GM19324 (cell line): ENCODE measurements around the gene SEPTIN7.

Source experiments
- ATAC-seq: cut with Tn5 transposase; IDR thresholded peaks from one replicate; pipeline ENCODE4 v1.9.1; 2021; ENCODE audit warnings: mild to moderate bottlenecking, moderate library complexity; ENCODE audit not compliant: unreplicated experiment, low FRiP score

SEPTIN7 gene

DNA sequence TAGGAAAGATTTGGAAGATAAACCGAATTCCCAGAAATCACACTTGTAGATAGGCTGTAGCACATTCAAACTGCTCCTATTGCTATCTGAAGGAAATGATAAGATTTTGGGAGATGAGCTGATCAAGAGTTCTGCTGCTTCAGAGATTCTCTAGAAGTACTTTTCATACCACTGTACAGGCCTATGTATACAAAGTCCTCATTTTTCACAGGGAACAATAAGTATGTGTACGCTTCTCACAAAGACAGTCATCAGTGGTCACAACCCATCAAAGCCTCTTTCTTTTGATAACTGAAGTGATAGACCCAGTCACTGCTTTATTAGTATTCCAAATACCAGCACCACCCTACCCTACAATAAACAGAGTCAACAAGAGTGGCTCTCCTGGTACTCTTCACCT is 15.6 kb upstream of the SEPTIN7 start:
- no peak for ATAC-seq

DNA sequence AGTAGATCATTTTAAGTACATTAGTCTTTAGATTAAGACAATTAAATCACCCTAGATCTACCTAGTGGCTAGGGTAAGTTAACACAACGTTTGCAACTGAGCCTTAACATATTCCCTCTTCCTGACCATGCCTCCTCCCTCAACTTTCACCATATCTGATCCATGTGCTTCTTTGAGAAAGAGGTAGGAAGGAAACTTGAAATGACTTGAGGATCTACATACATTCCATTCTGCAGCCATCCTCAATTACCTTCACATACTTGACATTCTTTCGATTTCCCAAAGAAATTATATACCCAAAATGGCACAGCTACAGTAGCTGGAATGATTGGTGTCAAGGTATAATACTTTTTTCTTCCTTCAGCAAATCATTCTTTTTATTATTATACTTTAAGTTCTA is 12.9 kb upstream of the SEPTIN7 start:
- ATAC-seq: no peak

DNA sequence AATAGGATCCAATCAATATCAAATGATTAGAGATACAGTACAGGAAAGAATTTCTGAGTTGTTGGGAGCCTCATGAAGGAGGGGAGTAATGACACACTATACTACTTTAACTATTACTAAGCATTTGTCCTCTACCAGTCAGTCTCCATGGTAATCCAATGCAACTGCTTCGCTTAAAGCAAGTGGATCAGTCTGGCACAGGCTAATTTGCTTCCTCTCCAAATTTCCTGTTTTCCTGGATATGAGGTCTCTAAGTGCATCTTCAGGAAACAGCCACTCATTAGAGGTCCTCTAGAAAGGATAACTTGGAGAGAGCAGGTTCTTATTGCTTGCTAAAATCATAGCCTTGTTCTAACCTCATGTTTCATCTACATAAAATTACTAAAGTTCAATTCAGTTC is 8.4 kb upstream of the SEPTIN7 start:
- ATAC-seq: no peak

DNA sequence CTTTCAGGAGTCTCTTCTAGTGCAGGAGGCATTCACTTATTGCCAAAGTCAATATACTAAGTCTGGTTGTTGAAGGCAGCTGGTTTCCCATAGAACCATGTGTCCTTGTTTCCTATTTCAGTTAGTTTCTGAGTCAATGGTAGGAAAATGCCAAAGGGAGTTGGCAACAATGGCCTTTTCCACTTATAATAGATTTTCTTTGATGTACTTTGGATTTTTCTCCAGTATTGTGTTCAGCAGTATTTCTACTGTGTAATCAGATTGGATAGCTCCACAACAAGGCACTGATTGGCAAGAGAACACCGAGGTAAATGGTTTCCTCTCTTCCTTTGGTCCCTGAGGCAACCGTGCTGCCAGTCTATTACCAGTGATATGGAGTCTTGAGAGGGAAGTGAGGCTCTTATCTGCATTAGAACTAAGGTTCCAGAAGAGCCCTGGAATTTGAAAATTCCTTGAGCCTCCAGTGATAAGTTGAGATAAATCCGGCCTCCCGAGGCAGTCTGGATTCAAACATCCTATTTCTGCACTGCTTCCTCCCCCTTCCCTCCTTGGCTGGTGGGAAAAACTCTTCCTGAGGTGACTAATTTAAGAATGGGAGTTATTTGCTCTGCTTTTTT is 7.9 kb upstream of the SEPTIN7 start:
- ATAC-seq: no peak

DNA sequence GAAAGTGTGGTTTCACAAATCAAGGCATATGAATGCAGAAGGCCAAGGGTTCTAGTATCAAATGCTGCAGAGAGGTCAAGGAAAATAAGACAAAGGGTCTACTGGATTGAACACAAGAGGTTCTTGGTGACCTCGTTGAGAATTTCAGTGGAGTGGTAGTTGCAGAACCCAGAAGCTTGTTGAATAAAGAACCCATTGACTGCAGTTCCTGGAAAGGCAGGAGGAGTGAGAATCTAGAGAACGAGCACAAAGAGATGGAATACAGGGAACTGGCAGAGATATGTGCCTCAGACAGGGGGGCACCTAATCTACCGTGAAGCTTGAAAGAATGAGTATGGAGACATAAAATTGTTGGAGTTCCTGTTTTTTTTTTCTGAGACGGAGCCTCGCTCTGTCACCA is 3.5 kb upstream of the SEPTIN7 start:
- no peak for ATAC-seq

DNA sequence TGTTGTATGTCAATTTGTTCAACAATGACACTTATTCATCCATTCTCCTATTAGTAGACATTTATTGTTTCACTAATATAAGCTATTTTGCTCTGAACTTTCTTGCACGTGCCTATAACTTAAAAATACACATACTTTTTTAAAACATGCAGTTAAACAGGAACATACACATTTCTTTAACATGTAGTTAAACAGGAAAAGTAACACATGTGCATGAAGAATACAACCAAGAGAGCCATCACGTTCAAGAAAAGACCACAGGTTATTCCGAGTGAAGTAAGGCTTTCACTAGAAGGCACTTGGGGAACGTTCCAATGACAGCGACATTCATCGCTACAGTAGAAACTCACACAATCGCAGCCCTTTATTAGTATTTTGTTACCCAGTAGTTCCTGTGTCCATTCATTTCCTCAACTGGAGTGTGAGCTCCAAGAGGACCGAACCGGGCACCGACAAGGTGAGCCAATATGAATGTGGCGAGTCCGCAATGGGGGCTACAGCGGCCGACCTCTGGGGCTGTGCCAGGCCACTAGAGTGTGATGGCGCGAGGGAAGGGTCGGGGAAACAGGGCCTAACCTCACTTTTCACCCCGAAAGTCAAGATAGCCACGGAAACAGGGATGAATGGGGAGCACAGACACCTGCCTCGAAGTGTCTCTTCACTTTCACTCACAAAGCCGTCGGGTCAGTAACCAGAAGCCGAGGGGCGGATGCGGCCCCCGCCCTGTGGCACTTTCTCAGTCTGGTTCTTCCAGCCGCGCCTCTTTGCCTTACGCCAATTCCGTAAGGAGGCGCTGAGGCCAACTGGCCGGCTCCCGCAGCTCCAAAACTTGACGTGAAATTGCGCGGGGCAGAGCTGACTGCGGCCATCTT is 775 bp upstream of the SEPTIN7 start:
- ATAC-seq: peak; percentile 53

DNA sequence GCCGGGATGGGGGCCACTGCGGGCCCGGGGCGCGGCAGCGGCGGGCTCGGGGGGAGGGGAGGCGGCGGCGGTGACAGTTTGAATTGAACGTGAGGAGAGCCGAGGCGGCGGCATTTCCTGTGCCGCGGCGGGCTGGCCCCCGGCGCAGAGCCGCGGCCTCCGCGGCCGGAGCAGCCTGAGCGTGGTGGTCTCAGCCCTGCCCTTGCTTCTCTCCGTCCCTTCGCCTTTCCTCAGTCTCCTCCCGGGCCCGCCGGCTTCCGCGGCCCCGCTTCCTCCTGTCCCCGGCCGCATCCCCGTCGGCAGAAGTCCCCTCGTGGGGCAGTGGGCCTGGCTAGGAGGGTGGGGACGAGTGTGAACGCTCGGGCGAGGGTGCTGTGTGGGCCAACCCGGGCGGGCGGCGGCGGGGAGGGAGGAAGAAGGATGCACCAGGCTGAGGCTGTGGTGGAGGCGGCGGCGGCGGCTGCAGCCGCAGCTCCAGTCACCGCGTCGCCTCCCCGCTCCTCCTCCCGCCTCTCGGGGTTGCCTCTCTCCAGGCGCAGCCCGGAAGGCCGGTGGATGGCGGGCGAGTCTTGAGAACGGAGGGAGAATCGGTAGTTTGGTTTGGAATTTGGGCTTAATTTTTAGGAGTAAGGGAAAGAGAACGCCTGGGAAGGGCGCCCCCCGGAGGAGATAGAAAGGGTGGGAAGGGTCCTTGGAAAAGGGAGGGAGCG is 690 bp downstream of the SEPTIN7 start:
- peak; percentile 38 for ATAC-seq

DNA sequence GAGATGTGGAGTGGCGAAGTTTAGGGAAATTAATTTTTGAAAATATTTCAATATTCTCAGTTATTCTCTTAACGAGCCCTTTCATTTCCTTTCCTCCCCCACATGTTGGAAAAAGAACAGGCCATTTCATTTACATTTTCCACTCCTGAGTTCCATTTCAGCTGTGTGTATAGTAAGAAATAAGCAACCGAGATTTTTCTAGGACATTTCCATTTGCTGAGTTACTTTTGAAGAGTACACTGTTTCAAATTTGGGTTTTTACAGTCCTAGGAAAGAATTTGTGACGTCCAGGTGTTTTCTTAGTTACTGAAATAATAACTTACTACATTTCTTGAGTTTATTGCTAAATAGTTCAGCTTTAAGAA is 1.2 kb downstream of the SEPTIN7 start:
- ATAC-seq: no peak

DNA sequence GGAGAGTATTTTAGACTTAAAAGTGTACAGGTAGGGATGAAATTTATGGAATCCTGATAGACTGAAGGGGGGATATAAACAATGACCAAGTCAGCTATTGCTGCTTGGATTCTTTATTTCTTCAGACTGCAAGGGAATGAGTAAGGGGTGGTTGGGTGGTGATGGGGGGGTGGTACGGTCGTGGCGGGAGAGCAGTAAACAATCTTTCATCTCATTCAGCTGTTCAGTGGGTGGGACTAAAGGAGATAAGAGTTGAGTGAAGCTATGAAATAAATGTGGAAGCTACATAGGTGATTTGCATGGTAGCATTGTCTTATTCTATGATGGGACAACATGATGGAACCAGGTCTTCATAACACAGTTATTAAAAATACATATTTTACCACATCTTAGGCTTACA is 1.8 kb downstream of the SEPTIN7 start:
- no peak for ATAC-seq

DNA sequence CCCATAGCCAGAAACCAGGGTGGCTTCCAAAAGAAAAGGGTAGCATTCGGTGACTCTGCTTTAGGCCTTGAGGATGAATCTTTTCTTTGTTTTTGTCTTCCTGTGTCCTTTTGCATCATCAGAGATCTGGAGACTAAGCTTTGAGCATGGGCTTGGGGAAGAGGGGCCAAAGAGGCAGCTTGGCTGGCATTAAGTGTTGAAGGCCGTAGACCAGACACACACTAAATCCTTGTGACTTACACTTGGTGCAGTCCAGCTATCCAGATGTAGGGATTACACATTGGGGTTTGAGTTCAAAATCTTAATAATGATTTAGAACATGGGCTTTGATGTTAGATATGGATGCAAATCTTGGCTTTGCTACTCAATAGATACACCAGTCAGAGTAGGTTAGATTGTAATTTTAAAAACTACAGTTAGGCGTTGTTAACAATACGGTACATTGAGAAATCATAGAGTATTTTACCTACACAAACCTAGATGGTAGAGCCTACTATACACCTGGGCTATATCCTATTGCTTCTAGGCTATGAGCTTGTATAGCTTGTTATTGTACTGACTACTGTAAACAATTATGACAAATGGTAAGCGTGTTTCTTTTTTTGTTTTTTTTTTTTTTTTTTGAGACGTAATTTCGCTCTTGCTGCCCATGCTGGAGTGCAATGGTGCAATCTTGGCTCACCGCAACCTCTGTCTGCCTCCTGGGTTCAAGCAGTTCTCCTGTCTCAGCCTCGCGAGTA is 3.5 kb downstream of the SEPTIN7 start:
- no peak for ATAC-seq

DNA sequence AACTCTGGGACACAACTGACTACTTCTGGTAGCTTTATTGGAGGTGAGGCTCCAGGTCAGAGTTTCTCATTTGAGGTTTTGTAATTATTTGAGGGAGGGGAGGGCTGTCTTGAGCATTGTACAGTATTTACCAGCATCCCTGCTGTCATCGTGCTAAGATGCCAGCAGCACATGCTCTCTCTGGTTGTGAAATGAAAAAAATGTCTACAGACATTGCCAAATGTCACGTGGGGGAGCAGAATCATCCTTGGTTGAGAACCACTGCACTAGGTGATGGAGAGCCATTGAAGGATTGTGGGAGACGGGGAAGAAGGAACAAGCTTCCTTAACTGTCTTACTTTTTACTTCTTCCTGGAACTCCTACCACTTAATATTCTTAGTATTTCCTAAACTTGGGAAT is 5.0 kb downstream of the SEPTIN7 start:
- no peak for ATAC-seq

DNA sequence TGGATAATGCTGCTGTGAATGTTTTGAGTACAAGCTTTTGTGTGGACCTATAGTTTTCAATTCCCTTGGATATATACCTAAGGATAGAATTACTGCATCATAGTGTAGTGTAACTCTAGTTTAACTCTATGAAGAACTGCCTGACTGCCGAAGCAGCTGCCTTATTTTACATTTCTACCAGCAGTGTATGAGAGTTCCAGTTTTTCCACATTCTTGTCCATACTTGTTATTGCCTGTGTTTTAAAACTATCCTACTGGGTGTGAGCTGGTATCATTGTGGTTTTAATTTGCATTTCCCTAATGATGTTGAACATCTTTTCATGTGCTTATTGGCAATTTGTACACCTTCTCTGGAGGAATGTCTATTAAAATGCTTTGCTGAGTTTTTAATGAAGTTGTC is 15.7 kb downstream of the SEPTIN7 start:
- ATAC-seq: no peak

DNA sequence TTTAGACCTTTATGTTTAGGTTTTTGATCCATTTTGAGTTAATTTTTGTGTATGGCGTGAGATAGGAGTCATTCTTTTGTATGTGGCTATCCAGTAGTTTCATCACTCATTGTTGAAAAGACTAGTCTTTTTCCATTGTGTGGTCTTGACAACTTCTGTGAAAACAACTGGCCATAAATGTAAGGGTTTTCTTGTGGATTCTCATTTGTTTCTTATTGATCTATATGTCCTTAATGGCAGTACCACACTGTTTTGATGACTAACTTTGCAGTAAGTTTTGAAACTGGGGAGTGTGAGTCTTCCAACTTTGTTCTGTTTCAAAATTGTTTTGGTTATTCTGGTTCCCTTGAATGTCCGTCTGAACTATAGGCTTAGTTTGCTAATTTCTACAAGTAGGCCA is 16.3 kb downstream of the SEPTIN7 start:
- ATAC-seq: no peak

DNA sequence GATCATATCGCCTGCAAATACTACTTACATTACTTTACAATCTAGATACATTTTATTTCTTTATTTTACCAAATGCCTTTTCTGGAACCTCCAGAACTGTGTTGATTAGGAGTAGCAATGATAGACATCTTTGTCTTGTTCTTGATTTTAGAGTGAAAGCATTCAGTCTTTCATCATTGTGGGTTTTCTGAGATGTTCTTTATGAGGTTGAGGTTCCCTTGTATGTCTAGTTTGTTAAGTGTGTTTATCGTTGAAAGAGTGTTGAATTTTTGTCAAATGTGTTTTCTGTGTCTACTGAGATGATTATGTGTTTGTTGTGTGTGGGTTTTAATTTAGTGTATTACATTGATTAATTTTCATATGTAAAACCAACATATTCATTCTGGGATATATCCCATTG is 17.1 kb downstream of the SEPTIN7 start:
- no peak for ATAC-seq

DNA sequence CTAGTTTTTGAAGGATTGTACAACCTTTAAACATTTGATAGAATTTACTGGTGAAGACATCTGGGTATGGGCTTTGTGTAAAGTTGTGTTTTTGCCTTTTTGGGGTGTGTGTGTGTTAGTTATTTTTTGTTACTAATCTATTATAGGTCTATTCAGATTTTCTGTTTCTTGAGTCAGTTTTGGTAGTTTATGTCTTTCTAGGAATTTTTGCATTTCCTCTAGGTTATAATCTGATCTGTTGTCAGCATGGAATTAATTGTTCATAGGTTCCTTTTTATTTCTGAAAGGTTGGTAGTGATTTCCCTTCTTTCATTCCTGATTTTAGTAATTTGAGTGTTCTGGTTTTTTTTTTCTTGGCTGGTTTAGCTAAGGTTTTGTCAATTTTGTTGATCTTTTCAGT is 17.7 kb downstream of the SEPTIN7 start:
- no peak for ATAC-seq

DNA sequence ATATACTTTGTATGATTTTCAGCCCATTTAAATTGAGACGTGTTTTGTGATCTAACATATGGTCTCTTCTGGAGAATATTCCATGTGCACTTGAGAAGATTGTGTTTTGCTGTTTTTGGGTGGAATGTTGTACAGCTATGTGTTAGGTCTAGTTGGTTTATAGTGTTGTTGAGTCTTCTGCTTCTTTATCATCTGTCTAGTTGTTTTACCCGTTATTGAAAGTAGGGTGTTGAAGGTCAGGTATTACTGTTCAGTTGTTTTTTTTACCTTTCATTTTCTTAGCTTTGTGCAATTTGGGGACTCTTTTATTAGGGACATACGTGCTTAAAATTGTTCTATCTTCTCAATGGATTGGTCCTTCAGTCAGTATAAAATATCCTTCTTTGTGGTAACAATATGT is 18.5 kb downstream of the SEPTIN7 start:
- ATAC-seq: no peak

DNA sequence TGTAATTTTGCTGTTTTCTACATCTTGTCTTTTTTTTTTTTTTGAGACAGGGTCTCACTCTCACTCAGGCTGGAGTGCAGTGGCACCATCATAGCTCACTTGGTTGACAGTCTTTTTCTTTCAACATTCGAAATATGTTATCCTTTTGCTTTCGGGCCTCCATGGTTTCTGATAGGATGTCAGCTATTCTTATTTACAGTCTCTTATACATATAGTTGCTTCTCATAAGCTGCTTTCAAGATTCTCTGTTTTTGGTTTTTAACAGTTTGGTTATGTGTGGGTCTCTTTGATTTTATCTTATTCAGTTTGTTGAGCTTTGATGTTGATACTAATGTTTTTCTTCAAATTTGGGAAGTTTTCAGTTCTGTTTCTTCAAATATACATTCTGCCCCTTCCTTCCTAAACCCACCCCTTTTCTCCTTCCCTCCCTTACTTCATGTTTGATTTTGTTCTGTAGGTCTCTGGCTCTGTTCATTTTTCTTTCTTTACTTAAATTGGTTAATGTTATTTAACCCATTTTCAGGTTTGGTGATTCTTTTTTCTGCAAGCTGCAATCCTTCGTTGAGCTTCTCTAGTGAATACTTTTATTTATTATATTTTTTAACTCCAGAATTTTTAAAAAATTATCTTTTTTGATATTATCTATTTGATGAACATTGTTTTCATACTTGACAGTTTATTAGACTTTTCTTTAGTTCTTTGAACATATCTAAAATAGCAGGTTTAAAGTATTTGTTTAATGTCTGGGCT is 19.3 kb downstream of the SEPTIN7 start:
- no peak for ATAC-seq

DNA sequence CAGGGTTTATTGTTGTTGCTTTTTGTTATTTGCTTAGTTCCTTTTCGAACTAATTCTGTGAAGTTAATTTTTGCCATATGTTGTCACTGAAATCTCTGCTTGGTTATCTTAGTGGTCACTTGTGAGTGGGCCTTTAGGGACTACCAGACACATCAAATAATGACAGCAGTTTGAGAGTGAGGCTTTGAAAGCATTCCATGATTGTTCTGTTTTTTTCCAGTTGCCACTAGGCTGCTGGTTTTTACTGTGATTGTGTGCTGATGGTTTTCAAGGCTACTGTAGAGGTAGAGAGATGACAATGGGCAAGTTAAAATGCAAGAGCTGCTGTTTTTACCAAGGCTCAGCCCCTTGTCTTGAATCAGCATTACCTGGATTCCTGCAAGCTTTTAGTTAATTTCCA is 20.0 kb downstream of the SEPTIN7 start:
- ATAC-seq: no peak

DNA sequence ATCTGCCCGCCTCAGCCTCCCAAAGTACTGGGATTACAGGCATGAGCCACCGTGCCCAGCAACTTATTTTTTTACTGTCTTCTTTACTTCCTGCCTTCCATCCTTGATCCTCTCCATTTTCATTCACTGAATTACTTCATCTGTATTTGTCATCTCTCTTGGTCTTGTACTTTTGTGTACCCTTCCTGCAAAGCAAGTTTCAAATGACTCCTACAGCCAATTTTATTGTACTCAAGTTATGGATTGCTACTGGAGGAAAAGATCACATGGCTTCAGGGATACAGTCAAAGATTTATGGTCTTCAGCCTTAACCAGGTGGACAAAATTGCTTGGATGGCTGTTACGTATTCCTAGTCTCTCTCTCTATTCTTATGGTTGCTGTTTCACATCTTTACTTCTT is 22.6 kb downstream of the SEPTIN7 start:
- ATAC-seq: no peak

DNA sequence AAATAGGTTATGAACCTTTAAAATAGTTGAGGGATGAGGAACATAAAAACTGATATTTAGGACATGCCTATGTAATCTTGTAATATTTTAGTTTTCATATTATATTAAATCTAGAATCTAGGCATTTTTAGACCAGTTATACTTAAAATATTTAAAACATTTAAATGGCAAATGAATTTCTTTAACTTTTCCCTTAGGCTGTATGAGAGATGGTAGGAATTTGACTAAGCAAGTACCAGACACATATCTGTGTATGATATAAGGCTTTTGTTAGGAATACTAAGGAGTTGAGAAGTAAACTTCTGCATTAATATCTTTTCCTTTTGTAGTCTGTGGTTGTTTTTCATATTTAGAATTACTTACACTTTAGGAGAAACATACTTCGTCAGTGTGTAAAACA is 25.1 kb downstream of the SEPTIN7 start:
- no peak for ATAC-seq
